ENCODE results near the gene MXRA8. TPM values are rescaled to one million over a fixed set of nuclear protein-coding genes. Genes with fewer than 3 reads are reported as not detected.
A peak's percentile ranks its signal among the peaks of the same experiment; 100 is the strongest.

Gene MXRA8
- total and polyA plus RNA-seq, 2 donors from 2014 or later, result 26.0 to 64.7 TPM

GRCh38 chr1:1334835-1335234, 23.5 kb downstream of the MXRA8 start:
- H3K4me3 ChIP-seq (ENCODE audit: low read length in 3 of 3), result no peak overlapping the region
- peak in 4 of 5 donors; percentile 76 to 85 (median 82) for DNase-seq
- H3K4me1 ChIP-seq (ENCODE audit: control insufficient read depth in 2 of 3, insufficient read depth in 2 of 3, low read depth in 1 of 3, low read length in 3 of 3), result no peaks in the 10 kb centered on the region
- FAIRE-seq, result no peak
- H3K27ac ChIP-seq (ENCODE audit: low read depth in 2 of 2, low read length in 2 of 2), result no peak overlapping the region
- no peaks in the 10 kb centered on the region for H3K27me3 ChIP-seq (ENCODE audit: control insufficient read depth, insufficient read depth, low read length)
- no peak overlapping the region for H3K9ac ChIP-seq (ENCODE audit: low read length in 3 of 3)
- H3K9me3 ChIP-seq (ENCODE audit: control insufficient read depth in 2 of 3, insufficient read depth in 1 of 3, low read length in 3 of 3), result peaks cover 0 to under 1% (median 0%) of the 10 kb centered on the region in 3 donors
- TF ChIP-seq CTCF (IDR thresholded peaks at IDR 0.05; ENCODE audit: borderline replicate concordance, extremely low read depth, insufficient read depth), result no peak
- intact Hi-C loops (cut with DNase I), result no loop called here
- H3K36me3 ChIP-seq (ENCODE audit: control insufficient read depth in 2 of 3, insufficient read depth in 3 of 3, low read length in 3 of 3), result peaks cover 0 to 3% (median 0%) of the 10 kb centered on the region in 3 donors

GRCh38 chr1:1333551-1334241, 24.7 kb downstream of the MXRA8 start:
- no peak for DNase-seq
- no peaks in the 10 kb centered on the region for H3K27me3 ChIP-seq (ENCODE audit: control insufficient read depth, insufficient read depth, low read length)
- peaks cover 0 to 3% (median 0%) of the 10 kb centered on the region in 3 donors for H3K36me3 ChIP-seq (ENCODE audit: control insufficient read depth in 2 of 3, insufficient read depth in 3 of 3, low read length in 3 of 3)
- peaks cover 0 to 1% (median 0%) of the 10 kb centered on the region in 3 donors for H3K9me3 ChIP-seq (ENCODE audit: control insufficient read depth in 2 of 3, insufficient read depth in 1 of 3, low read length in 3 of 3)
- H3K4me3 ChIP-seq (ENCODE audit: low read length in 3 of 3), result no peak overlapping the region
- H3K27ac ChIP-seq (ENCODE audit: low read depth in 2 of 2, low read length in 2 of 2), result no peak overlapping the region
- intact Hi-C loops (cut with DNase I), result no loop called here
- TF ChIP-seq CTCF (IDR thresholded peaks at IDR 0.05; ENCODE audit: borderline replicate concordance, extremely low read depth, insufficient read depth), result no peak
- no peak for FAIRE-seq
- H3K9ac ChIP-seq (ENCODE audit: low read length in 3 of 3), result no peak overlapping the region
- H3K4me1 ChIP-seq (ENCODE audit: control insufficient read depth in 2 of 3, insufficient read depth in 2 of 3, low read depth in 1 of 3, low read length in 3 of 3), result peaks cover 0 to 3% (median 0%) of the 10 kb centered on the region in 3 donors

GRCh38 chr1:1332774-1333480, 25.4 kb downstream of the MXRA8 start:
- peaks cover 0 to 3% (median 0%) of the 10 kb centered on the region in 3 donors for H3K4me1 ChIP-seq (ENCODE audit: control insufficient read depth in 2 of 3, insufficient read depth in 2 of 3, low read depth in 1 of 3, low read length in 3 of 3)
- H3K36me3 ChIP-seq (ENCODE audit: control insufficient read depth in 2 of 3, insufficient read depth in 3 of 3, low read length in 3 of 3), result peaks cover 0 to 3% (median 0%) of the 10 kb centered on the region in 3 donors
- no peaks in the 10 kb centered on the region for H3K27me3 ChIP-seq (ENCODE audit: control insufficient read depth, insufficient read depth, low read length)
- H3K9ac ChIP-seq (ENCODE audit: low read length in 3 of 3), result no peak overlapping the region
- intact Hi-C loops (cut with DNase I), result no loop called here
- TF ChIP-seq CTCF (IDR thresholded peaks at IDR 0.05; ENCODE audit: borderline replicate concordance, extremely low read depth, insufficient read depth), result no peak
- H3K4me3 ChIP-seq (ENCODE audit: low read length in 3 of 3), result no peak overlapping the region
- no peak overlapping the region for H3K27ac ChIP-seq (ENCODE audit: low read depth in 2 of 2, low read length in 2 of 2)
- DNase-seq (no peak), FAIRE-seq (no peak)
- peaks cover 0 to 1% (median 0%) of the 10 kb centered on the region in 3 donors for H3K9me3 ChIP-seq (ENCODE audit: control insufficient read depth in 2 of 3, insufficient read depth in 1 of 3, low read length in 3 of 3)

Data from kidney (tissue), 14 donors.